Caco-2 (cell line): ENCODE measurements around the gene AGAP1. TPM values are rescaled to one million over a fixed set of nuclear protein-coding genes. Genes with fewer than 3 reads are reported as not detected.

ENCODE experiments used
- BruUV-seq: library from RNA; stranded (reverse); fragments of 400-500 nt; replicated peaks from 2 replicates; lab custom pipeline; 2021; lab: Mats Ljungman, UMichigan
- CTCF ChIA-PET: fragments of 300-600 bp; sonication (Branson Sonifier 250); formaldehyde crosslinking; loops from one replicate; lab custom pipeline; 2022; ENCODE audit warnings: antibody characterized with exemption; lab: Charles Lee
- POLR2A ChIA-PET: fragments of 300-600 bp; sonication (Branson Sonifier 250); formaldehyde crosslinking; loops from one replicate; lab custom pipeline; 2022; ENCODE audit warnings: antibody characterized with exemption; lab: Charles Lee
- DNase-seq, 2 experiments: peaks; one replicate each; pipeline versions ENCODE4 v3.0.0 to v3.0.0-alpha.2; 2020 to 2022
- H3K27me3 ChIP-seq: replicated peaks from 2 replicates; pipeline ENCODE4 v1.6.0; 2011; ENCODE audit warnings: low read length; ENCODE audit not compliant: control insufficient read depth, insufficient read depth
- H3K36me3 ChIP-seq: 2 replicates; pipeline ENCODE4 v1.5.1; 2011; ENCODE audit warnings: low read length; ENCODE audit not compliant: control insufficient read depth, insufficient read depth
- H3K4me1 ChIP-seq: fragments of 250-450 bp; sonication (Bioruptor Pico); 2 replicates; pipeline ENCODE4 v1.5.1; 2020; ENCODE audit warnings: mild to moderate bottlenecking
- H3K4me3 ChIP-seq: 2 replicates; pipeline ENCODE4 v1.5.1; 2011; ENCODE audit warnings: low read depth, mild to moderate bottlenecking, control low read depth, low read length
- H3K9me3 ChIP-seq: fragments of 250-450 bp; sonication (Bioruptor Pico); 2 replicates; pipeline ENCODE4 v1.5.1; 2020; ENCODE audit warnings: mild to moderate bottlenecking, moderate library complexity
- H3K27ac Mint-ChIP-seq: one replicate; pipeline ENCODE4 v1.8.0; 2022; ENCODE audit warnings: mixed read lengths; ENCODE audit not compliant: unreplicated experiment
- H3K27me3 Mint-ChIP-seq: one replicate; pipeline ENCODE4 v1.8.0; 2022; ENCODE audit warnings: mixed read lengths; ENCODE audit not compliant: insufficient read depth, unreplicated experiment
- H3K36me3 Mint-ChIP-seq: one replicate; pipeline ENCODE4 v1.8.0; 2022; ENCODE audit warnings: mild to moderate bottlenecking, mixed read lengths; ENCODE audit not compliant: insufficient read depth, unreplicated experiment
- H3K4me1 Mint-ChIP-seq: one replicate; pipeline ENCODE4 v1.8.0; 2022; ENCODE audit warnings: low read depth, mixed read lengths; ENCODE audit not compliant: unreplicated experiment
- H3K4me3 Mint-ChIP-seq: one replicate; pipeline ENCODE4 v1.8.0; 2022; ENCODE audit warnings: mild to moderate bottlenecking, moderate library complexity, mixed read lengths; ENCODE audit not compliant: unreplicated experiment
- H3K9me3 Mint-ChIP-seq: one replicate; pipeline ENCODE4 v1.8.0; 2022; ENCODE audit warnings: mixed read lengths; ENCODE audit not compliant: unreplicated experiment
- intact Hi-C: fragments of 100-400 bp; cut with micrococcal nuclease; formaldehyde crosslinking; loops from one replicate; pipeline ENCODE4 v1.10.0; 2022; ENCODE audit not compliant: unreplicated experiment
- total RNA-seq: library from RNA; stranded (reverse); gene quantifications from 2 replicates; pipeline ENCODE4 v1.2.3, GENCODE V29; 2022
- TF ChIP-seq, protein P1 (sequence below), 2 experiments: fragments of 200-600 bp in 1 of 2; IDR thresholded peaks; 1 replicate in 1 of 2; 2 replicates in 1 of 2; pipeline versions ENCODE4 v1.5.1 to v1.8.0; 2011 to 2022; ENCODE audit warnings: antibody characterized with exemption in 1 of 2, control low read depth in 1 of 2, inconsistent platforms in 1 of 2, low read depth in 1 of 2, low read length in 1 of 2, mild to moderate bottlenecking in 1 of 2, moderate library complexity in 1 of 2; ENCODE audit not compliant: insufficient read depth in 1 of 2, severe bottlenecking in 1 of 2, unreplicated experiment in 1 of 2

AGAP1 gene
- total RNA-seq, 1 experiment from 2014 or later = 41.7 TPM

DNA sequence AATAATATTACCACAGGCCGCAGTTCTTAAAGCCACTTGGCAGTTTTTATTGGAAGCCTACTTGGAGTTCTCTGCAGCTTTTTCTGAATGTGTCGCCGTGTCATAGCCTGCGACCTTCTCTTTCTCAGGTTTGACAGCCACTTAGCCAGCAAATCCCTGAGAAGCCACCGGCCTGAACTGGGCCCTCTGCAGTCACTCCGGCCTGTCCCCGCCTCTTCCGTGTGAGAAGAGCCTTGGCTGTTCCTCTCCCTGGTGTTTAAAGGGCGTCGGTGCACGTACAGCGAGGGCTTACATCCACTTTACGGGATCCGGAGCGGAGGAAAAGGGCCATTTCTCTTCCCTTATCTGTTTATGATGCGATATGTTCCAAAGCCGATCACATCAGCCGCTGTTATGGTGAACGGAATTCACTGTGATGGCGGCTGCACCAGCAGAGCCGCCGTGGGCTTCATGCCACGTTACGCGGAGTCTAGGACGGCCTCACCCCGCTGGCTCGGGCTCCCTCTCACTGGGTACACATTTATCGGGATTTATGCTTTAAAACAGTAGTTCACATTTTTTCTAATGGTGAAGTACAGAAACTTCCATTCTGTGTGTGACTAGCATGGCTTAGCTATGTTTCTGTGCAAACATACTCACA is 607.6 kb downstream of the AGAP1 start:
- TF ChIP-seq, protein P1, sequence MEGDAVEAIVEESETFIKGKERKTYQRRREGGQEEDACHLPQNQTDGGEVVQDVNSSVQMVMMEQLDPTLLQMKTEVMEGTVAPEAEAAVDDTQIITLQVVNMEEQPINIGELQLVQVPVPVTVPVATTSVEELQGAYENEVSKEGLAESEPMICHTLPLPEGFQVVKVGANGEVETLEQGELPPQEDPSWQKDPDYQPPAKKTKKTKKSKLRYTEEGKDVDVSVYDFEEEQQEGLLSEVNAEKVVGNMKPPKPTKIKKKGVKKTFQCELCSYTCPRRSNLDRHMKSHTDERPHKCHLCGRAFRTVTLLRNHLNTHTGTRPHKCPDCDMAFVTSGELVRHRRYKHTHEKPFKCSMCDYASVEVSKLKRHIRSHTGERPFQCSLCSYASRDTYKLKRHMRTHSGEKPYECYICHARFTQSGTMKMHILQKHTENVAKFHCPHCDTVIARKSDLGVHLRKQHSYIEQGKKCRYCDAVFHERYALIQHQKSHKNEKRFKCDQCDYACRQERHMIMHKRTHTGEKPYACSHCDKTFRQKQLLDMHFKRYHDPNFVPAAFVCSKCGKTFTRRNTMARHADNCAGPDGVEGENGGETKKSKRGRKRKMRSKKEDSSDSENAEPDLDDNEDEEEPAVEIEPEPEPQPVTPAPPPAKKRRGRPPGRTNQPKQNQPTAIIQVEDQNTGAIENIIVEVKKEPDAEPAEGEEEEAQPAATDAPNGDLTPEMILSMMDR (IDR thresholded peaks at IDR 0.05; ENCODE audit: insufficient read depth in 1 of 2, low read depth in 1 of 2, low read length in 1 of 2, severe bottlenecking in 1 of 2, unreplicated experiment in 1 of 2) = no peak
- no peaks in the 10 kb centered on the region for H3K4me1 ChIP-seq
- BruUV-seq = no TSS peak
- H3K36me3 Mint-ChIP-seq = no peaks in the 10 kb centered on the region
- intact Hi-C loops = no loop called here
- no peak overlapping the region for H3K4me3 Mint-ChIP-seq
- DNase-seq = no peak
- no peak overlapping the region for H3K27ac Mint-ChIP-seq
- no peaks in the 10 kb centered on the region for H3K9me3 Mint-ChIP-seq
- no peaks in the 10 kb centered on the region for H3K27me3 ChIP-seq
- no peaks in the 10 kb centered on the region for H3K4me1 Mint-ChIP-seq
- CTCF ChIA-PET = no interaction called here
- H3K4me3 ChIP-seq = no peak overlapping the region
- no peaks in the 10 kb centered on the region for H3K27me3 Mint-ChIP-seq
- POLR2A ChIA-PET = no interaction called here
- no peaks in the 10 kb centered on the region for H3K36me3 ChIP-seq
- H3K9me3 ChIP-seq = no peaks in the 10 kb centered on the region

DNA sequence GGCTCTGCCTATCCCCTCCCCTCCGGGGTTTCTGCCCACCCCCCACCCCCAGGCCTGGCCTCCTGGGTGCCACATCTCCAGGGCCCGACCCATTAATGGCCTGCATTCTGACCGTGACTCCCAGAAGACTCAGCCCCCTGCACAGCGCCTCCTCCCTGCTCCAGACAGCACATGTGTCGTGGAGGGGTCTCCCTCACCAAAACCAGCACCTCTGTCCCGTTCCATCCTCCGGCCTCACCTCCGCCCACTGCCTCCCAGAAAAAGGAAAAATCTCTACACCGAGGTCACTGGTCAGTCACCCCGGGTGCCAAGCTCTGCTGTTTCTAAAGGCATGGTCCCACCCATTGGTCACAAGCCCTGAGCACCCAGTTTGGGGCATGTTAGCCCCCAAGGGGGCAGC is 609.1 kb downstream of the AGAP1 start:
- Mint-ChIP-seq H3K36me3 (no peaks in the 10 kb centered on the region), H3K27me3 (no peaks in the 10 kb centered on the region), H3K4me3 (no peak overlapping the region), H3K9me3 (no peaks in the 10 kb centered on the region), H3K4me1 (no peaks in the 10 kb centered on the region), H3K27ac (no peak overlapping the region)
- Histone ChIP-seq H3K9me3 (no peaks in the 10 kb centered on the region), H3K4me3 (no peak overlapping the region), H3K36me3 (no peaks in the 10 kb centered on the region), H3K27me3 (no peaks in the 10 kb centered on the region), H3K4me1 (no peaks in the 10 kb centered on the region)
- no peak for DNase-seq
- CTCF ChIA-PET = no interaction called here
- TF ChIP-seq, protein P1 (IDR thresholded peaks at IDR 0.05; ENCODE audit: insufficient read depth in 1 of 2, low read depth in 1 of 2, low read length in 1 of 2, severe bottlenecking in 1 of 2, unreplicated experiment in 1 of 2) = no peak
- POLR2A ChIA-PET = no interaction called here
- no TSS peak for BruUV-seq
- intact Hi-C loops = no loop called here

DNA sequence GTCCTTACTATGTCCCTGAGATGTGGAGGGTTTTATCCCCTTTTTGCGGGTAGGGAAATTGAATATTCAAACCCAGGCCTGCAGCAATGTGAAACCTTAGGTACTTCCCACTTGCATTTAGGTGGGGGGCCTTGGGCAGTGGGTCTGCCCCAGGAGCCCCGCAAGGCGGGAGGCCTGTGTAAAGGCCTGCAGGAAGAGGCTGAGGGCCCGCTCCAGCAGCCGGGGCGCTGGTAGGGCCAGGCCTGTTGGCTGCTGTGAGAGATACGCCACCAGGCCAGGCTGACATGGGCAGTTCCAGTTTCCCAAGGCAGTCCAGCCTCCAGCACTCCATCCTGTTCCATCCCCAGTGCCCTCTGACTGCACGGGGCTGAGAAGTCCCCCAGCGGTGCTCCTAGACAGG is 610.1 kb downstream of the AGAP1 start:
- H3K4me1 Mint-ChIP-seq = no peaks in the 10 kb centered on the region
- CTCF ChIA-PET = no interaction called here
- POLR2A ChIA-PET = no interaction called here
- TF ChIP-seq, protein P1 (IDR thresholded peaks at IDR 0.05; ENCODE audit: insufficient read depth in 1 of 2, low read depth in 1 of 2, low read length in 1 of 2, severe bottlenecking in 1 of 2, unreplicated experiment in 1 of 2) = no peak
- H3K27ac Mint-ChIP-seq = no peak overlapping the region
- intact Hi-C loops = no loop called here
- Histone ChIP-seq H3K4me3 (no peak overlapping the region), H3K27me3 (no peaks in the 10 kb centered on the region), H3K36me3 (no peaks in the 10 kb centered on the region), H3K4me1 (no peaks in the 10 kb centered on the region), H3K9me3 (no peaks in the 10 kb centered on the region)
- no peak overlapping the region for H3K4me3 Mint-ChIP-seq
- H3K9me3 Mint-ChIP-seq = no peaks in the 10 kb centered on the region
- no TSS peak for BruUV-seq
- DNase-seq = no peak
- H3K36me3 Mint-ChIP-seq = no peaks in the 10 kb centered on the region
- no peaks in the 10 kb centered on the region for H3K27me3 Mint-ChIP-seq
